Stimulated activated CD4-positive, alpha-beta T cell treated with anti-CD3 and anti-CD28 coated beads, Interleukin-2, amount 100 ng/mL, for 4 hours (primary cell): Measurements from ENCODE around the gene DDX54.
A peak's percentile ranks its signal among the peaks of the same experiment; 100 is the strongest.
"Not testable (repeated sequence)": the region's sequence is repeated elsewhere in the genome, so short reads cannot be mapped to it uniquely, and the experiment has no call there.

Source experiments
- DNase-seq: peaks from one replicate; pipeline ENCODE4 v3.0.0-alpha.2; 2020; ENCODE audit warnings: low read depth

DDX54 gene

DNA sequence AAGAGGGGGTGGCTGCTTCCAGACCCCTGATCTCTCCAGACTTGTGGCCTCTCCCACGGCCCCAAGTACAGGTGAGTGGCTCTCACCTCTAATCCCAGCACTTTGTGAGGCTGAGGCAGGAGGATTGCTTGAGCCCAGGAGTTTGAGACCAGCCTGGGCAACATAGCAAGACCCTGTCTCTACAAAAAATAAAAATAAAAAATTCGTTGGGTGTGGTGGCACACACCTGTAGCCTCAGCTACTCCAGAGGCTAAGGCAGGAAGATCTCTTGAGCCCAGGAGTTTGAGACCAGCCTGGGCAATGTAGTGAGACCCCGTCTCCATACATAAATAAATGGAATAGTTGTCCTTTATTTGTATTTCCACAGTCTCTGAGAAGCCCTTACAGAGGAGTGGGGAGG lies 43.6 kb downstream of the DDX54 start:
- not testable (repeated sequence) for DNase-seq

DNA sequence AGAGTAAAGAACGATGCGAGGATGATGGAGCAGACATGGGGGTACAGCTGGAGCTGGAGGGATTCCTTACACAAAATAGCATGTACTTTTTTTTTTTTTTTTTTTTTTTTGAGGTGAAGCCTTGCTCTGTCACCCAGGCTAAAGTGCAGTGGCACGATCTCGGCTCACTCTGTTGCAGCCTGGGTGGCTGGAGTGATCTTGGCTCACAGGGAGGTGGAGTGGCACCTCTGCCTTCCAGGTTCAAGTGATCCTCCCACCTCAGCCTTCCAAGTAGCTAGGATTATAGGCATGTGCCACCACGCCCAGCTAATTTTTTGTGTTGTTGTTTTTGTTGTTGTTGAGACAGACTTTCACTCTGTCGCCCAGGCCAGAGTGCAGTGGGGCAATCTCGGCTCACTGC lies 44.6 kb downstream of the DDX54 start:
- no peak for DNase-seq

DNA sequence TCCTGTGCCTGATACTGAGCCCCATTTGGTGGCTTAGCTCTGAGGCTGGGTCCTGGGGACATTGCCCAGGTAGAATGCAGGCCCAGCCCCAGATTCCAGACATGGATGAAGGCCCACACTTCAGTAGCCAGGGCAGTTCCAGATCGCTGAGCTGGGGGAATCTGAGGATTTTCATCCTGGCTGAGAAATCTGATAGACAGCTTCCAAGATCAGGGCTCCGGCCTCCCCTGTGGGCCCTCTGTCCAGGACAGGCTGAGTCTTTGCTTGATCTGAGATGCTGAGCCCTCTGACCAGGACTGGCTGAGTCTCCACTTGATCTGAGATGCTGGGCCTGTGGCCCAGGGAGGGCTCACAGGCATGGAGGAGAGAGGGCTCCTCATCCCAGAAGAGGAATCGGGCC lies 46.5 kb downstream of the DDX54 start:
- DNase-seq: no peak

DNA sequence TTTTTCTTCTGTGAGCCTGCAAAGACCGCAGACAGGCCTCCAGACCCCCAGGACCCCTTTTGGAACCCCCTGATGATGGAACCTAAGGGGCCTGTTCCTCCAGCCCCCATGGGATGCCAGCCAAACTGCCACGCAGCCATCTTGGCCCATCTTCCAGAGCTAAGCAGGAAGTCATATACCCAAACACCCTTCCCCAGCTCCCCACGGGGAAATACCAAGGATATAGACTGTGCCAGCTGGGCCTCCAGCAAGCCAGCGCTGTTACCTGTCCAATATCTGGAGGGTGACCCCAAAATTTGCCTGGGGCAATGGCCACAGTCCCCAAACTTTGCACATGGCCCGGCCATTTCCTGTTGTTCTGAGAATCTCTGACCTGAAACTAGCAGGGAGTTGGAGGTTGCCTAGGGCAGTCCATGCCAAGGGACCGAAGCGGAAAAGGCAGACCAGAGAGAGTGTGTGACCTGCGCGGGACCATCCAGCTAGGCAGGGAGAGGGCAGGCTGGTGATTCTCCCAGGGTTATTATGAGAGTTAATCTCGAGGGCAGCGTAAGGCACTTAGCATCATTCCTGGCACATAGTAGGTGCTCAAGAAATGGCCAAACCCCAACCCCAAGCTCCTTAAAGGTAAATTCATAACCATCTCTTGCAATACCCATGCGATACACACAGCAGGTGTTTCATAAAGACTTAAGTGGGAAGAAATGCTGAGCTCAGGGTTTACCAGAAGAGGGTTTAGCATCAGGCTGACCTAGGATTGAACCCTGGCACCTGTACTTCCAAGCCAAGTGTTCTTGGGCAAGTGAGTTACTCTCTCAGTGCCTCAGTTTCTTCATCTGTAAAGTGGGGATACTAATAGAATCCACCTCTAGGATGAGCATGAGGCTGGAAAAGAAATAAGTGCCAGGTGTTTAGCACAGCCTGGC lies 47.2 kb downstream of the DDX54 start:
- DNase-seq: no peak

DNA sequence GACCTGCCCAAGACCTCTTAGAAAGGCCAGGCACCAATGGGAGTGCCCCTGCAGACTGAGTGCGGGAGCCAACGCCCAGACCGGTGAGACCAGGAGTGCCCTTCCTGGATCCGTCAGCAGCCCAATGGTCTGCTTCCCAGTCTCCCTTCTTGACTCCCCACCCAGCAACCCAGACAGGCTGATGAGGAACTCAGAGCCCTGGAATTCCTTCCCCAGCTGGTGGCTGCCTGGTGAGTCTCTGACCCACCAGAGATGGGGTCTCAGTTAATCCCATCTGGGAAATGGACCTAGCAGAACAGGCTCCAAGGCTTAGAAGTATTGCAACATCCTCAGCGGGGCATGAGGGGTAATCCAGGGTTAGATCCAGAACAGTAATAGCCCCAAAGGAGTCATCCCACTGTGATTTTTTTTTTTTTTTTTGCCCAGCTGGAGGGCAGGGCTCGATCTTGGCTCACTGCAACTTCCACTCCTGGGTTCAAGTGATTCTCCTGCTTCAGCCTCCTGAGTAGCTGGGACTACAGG lies 48.2 kb downstream of the DDX54 start:
- no peak for DNase-seq

DNA sequence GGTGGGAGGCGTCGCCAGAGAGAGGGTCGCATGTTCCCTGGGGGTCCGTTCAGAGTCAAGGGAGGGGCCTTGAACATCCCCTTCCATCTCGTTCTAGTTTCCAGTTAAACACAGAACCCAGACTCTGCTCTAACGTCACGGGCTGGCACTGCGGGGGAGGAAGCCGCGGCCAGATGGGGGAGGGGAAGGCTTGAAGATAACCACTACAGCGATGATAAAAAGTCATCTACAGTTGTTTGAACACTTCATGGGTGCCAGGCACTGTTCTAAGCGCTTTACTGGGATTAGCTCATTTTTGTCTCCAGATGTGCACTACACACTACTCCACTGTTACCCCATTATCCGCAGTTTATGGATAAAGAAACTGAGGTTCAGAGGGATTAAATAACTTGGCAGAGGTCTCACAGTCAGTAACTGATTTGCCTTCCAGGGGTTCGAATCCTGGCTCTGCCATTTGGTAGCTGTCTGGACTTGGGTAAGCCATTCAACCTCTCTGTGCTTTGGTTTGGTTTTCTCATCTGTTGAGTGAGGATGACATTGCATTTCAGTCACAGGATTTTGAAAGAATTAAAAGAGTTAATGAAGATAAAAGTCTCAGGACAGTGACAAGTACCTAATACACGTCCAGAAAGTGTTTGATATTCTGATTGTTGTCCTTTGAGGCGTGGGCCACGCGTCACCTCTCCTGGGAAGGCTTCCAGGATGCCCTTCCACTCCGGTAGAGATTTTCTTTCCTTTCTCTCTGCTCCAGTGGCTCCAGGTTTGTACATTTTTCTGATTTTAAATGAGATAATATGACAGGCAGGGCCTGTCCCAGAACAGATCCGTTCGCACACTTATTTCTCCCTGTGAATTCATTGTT lies 48.9 kb downstream of the DDX54 start:
- DNase-seq: peak; percentile 49

DNA sequence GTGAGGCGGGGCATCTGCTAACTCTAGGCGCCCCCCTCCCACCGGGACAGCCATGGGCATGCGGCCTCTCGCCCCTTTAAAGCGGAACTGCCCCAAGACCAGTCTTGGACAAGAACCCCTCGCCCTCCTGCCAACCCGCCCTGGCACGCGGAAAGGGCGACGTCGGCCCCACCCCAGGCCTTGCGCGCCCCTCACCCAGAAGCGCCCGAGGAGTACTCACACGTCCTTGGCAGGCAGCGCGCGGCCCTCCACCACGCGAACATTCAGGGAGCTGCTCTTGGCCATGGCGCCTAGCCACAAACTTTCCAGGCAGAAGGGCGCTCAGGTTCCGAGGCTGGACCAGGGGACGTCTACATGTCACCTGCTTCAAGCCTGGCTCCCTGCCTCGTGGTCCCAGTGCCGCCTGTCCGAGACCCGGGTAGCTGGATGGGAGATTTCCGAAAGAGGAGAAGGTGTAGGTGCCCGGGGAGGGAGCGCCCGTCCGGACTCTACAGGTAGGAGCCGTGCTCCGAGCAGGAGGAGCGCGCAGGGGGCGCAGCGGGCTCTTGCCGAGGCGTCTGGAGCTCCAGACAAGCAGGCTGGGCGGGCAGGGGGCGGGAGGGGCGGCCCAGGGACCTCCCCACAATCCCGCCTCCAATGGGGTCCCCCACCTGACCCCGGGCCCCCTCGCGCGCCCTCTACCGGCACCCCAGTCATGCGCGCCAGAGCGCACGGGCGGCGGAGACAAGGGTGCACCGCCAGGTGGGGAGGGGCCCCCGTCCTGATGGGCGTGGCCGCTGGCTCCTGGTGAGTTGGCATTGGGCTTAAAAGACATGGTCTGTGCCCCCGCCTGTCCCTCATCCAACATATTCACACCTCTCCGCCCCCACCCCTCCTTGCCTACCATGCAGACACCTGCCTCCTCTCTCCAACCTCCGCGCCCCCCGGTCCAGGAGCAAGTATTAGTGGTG lies 49.8 kb downstream of the DDX54 start, which contains the start of gene RASAL1:
RASAL1 (minus strand) TSS at position 584 of the 950 bp plus-strand sequence; CDS start at position 285, 299 bp downstream.
- DNase-seq: peak; percentile 74

DNA sequence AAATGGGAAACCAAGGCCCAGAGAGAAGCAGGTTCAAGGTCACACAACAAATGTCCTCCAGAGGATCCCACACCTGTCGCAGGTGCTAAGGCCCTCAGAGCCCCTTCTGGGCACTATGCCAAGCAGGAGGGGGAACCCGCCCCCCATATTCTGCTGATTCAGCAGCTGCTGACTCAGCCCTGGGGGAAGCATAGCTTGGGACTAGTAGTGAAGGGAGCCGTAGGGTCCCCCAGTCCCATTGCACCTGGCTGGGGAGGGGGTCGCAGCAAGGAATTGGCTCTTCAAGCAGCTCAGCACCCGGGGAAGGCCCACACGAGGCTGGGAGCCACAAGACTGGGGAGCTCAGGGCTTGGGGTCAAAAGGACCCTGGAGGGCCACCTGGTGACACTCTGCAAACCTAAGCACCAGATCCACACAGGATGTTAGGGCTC lies 50.7 kb downstream of the DDX54 start:
- no peak for DNase-seq

DNA sequence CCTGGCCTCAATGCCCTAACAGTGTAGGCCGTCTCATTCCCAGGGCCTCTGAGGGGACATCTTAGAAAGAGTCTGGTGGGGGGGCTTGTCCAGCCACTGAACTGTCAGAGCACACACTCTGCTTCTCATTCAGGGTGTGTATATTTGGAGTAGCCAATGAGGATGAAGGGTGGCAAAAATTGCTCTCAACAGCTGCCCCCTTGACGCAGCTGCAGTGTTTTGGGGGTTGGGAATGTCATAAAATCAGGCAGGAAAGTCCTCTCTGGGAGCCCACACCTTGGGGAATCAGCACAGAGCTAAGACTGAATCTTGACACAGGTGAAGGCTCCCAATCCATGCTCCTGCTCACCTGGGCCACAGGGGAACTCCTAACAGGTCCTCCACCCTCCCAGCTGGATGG lies 51.2 kb downstream of the DDX54 start:
- DNase-seq: no peak

DNA sequence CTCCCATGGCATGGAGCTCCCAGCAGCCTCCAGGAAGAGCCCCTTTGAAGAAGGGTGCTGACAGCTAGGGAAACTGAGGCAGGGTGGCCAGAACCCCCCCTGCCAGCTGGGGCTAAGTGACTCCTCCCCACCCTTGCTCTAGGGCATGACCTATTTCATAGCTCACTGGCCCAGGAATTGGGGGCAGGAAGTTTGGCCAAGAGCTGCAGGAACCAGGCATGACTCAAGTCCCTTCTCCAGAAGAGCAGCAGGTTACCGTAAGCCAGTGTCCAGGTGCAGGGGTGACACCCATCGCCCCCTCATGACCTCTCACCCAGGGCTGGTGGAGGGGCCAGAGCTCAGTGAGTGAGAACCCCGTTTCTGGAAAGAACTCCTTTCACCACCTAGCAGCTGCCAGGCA lies 51.6 kb downstream of the DDX54 start:
- no peak for DNase-seq

DNA sequence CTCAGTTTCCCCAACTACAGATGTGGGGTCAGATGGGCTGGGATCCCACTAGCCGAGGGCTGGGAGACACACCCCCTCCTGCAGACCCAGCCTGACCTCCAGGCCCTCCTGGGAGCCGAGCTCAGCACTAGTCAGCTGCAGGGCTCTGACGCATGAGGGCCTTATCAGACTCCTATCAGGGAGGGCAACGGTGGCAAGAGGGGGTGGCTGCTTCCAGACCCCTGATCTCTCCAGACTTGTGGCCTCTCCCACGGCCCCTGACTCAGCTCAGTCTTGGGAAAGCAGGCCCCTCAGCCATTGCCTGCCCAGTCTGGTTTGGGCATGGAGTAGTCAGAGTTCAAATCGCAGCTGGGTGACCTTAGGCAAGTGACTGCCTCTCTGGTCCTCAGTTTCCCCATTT lies 52.2 kb downstream of the DDX54 start:
- no peak for DNase-seq

DNA sequence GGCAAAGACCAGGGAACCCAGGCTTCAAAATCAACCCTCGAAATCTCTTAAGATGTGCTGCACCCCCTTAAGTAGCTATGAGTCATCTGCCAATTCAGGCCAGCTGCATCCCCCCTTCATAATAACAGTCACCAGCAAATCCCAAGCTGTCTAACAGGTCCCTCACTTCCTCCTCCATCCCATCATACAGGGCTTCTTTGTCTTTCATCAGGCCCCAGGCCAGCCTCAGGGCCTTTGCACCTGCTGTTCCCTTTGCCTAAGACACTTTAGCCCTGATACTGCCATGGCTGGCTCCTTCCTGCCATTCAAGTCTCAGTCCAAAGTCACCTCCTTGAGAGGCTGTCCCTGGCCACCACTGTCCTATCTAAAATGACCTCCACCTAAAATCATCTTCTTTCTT lies 53.7 kb downstream of the DDX54 start:
- no peak for DNase-seq

DNA sequence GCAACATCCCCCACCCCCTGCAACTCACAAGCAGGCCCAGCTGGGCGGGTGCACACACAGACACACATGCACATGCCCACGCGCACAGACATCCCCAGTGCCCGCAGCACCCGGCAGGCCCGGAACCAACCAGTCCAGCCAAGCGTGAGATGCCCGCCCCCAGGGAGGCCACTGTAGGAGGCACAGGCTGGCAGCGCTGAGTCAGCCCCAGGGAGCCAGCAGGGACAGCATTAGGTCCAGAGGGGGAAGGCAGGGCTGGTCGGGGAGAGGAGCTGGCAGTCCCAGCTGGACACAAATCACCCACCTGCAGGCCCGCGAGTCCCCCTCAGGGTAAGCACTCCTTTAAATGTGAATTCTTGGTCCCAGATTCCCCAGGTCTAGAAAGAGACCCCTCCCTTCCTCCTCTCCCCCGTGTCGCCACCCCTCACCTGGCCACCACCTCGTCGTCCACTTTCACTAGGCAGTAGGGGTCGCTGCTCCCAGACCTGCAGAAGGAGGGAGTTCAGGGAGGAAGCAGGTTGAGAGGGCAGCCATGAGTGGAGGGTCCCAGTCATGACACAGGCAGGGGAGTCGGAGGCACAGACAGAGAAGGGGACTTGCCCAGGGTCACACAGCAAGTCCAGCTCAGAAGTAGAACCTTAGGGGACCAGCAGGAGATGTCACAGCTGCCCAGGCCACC lies 54.7 kb downstream of the DDX54 start:
- DNase-seq: no peak

DNA sequence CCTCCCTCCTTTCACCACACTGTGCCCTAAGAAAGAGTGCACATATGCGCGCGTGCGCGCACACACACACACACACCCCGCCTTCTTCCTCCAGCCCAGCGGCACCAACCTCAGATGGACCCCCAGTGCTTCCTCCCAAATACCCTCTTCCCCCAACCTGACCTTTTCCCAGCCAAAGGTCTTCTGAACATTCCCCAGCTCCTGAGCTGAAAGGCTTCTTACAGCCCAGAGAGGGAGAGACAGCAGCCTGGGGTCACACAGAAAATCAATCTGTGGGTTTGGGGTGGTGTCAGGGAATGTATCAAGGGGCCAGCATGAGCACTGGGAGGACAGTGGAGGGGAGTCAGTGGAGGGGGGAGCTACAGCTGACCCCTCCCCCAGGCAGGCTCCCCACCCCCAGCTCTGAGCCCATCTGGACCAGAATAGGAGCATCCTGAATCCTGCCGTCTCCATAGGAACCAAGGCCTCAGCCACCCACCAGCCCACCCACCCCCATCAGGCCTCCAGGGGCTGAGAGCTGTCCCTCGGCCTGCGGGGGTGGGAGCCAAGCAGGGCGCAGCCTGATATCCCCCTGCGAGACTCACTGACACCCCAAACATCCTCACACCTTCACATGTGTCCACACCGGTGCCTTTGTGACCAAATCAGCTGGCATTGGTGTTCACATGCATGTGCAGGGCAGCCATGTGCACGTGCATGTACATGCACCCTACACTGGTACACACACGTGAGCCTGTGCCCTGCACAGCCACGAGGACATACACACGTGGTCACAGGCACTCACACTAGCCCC lies 55.4 kb downstream of the DDX54 start:
- no peak for DNase-seq

DNA sequence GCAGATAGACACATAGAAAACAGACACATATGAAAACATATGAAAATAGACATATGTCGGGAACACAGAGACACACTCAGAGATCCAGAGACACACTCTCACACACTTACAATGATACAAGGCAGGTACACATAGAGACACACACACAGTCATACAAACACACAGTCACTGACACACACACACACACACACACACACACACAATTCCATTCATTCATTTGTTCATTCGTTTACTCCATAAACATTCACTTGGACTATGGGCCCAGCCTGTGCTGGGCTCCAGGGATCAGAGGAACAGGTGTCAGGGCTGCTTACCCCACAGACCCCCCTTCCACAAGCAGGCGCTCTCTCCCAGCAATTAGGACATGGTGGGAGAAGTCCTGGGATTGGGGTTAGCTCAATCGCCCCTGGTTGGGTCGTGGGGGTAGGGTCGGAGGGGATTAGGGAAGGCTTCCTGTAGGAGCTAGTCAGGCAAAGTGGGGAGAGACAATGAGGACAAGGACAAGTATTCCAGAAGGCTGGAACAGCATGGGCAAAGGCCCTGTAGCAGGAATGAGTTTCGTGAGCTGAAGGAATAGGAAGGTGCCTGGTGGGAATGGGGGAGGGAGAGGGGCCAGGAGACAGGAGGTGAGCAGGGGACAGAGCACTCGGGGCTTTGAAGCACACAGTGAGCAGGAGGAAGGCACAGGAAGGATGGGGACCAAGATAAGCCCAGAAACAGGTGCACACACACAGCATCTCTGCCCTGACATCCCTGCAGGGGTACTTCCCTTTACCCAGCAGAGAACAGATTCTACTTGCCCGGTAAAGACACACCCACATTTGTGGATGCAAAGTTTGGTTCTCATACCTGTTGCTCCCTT lies 56.2 kb downstream of the DDX54 start:
- DNase-seq: no peak

DNA sequence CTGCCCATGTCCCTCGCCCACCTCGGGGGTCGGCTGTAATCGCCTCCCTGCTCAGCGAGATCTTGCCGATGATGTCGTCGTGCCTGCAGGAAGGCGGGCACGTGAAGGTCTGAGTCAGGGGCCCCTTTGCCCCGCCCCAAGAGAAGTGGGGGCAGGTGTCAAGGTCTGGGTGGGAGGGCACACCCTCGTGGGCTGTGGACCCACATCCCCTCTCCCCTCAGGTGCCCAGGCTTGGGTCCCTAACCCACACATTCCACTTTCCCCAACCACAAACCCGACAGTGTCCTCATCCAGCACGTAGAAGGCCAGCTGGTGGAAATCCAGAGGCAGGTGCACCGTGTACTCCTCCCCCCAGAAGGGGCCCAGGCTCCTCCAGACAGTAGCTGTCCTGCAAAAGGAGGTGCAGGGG lies 57.5 kb downstream of the DDX54 start:
- no peak for DNase-seq

DNA sequence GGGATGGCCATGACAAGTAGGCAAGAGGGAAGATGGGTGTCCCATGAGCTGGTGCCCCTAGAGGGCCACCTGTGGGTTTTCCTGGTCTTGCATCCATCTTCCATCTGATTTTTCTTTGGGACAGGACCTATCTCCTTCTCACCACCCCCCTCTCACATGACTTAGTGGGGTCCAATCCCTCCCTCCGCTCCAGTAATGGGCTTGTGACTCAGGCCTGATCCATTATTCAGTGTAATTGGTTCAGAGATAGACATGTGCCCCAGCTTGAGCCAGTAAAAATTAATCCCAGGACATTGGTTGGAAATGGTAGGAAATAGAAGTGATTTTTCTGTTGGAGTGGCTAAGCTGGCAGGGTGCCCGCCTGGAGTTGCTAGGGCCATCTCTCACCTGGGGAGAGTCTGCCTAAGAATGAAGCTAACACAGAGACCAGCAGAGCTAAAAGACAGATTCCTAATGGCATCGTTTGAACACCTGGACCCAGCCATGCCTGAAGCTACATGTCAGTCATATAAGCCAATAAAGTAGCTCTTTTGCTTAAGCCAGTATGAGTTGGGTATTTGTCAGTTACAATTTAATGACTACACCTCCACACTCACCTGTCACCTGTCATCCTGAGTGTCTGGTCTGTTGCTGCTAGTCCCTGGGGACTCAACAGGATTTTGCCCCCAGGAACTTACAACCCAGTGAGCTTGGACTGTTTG lies 64.5 kb downstream of the DDX54 start:
- DNase-seq: no peak

DNA sequence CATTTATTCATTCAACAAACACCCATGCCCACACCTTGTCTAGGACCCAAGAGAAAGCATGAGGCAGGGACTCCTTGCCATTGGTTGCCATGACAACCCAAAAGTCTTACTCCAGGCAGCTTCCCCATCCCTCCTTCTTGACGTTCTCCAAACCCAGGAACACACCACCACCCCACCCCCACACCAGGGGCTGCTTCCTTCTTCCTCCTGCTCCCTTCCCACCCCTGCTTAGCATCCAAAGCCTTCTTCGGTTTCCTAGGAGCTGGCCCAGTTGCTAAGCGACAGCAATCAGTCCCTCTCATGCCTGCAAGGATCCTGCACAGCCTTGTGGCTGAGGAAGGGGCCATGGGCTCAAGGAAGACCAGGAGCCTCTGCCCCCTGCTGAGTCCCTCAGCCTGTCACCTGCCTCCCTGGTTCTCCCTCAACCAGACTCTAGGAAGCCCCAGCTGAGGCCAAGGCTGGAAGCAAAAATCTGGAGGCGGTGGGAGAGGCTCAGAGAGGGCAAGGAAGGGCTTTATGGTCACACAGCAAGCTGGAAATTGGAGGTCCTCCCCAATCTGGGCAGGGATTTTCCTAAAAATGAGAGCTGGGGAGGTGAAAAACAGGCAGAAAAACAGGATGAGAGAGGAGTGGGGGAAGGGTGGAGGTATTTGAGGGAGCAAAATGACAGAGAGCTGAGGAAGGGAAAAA lies 65.2 kb downstream of the DDX54 start:
- no peak for DNase-seq
